Gastrocnemius medialis (tissue), 4 donors: ENCODE measurements around the gene RIMKLA.

Source experiments
- POLR2A ChIP-seq, 2 donors: fragments of 450-650 bp; IDR thresholded peaks; one replicate each; pipeline ENCODE4 v1.6.1; 2017; ENCODE audit warnings: antibody characterized with exemption in 2 of 2, mild to moderate bottlenecking in 2 of 2, moderate library complexity in 2 of 2
- TF ChIP-seq, protein P1 (sequence below), 5 experiments: fragments of 450-650 bp in 3 of 5; fragments of 200-600 bp in 2 of 5; sonication (generic) in 2 of 5; IDR thresholded peaks in 4 of 5; conservative IDR thresholded peaks in 1 of 5; 1 replicate in 4 of 5; 2 replicates in 1 of 5; pipeline ENCODE4 v1.5.1; 2016 to 2019; ENCODE audit warnings: antibody characterized with exemption in 5 of 5, mild to moderate bottlenecking in 3 of 5, moderate library complexity in 3 of 5

DNA sequence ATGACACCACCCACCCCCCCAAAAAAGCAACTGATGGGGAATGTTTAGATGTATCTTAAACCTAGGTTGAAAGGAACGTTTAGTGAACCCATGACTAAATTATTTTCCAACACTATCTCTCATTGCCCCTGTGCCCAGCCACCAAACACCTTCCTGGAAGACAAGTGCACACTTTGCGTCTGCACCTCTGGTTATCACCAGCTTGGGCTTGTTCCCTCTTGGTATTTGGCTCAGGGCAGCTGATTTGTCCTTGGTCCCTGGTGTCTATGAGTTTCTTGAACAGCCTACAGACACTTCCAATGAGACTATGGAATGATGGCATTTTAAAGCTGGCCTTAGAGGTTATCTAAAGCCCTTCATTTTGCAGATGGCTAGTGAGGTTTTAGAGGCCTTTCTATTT, 15.5 kb upstream of the RIMKLA start:
- TF ChIP-seq, protein P1, sequence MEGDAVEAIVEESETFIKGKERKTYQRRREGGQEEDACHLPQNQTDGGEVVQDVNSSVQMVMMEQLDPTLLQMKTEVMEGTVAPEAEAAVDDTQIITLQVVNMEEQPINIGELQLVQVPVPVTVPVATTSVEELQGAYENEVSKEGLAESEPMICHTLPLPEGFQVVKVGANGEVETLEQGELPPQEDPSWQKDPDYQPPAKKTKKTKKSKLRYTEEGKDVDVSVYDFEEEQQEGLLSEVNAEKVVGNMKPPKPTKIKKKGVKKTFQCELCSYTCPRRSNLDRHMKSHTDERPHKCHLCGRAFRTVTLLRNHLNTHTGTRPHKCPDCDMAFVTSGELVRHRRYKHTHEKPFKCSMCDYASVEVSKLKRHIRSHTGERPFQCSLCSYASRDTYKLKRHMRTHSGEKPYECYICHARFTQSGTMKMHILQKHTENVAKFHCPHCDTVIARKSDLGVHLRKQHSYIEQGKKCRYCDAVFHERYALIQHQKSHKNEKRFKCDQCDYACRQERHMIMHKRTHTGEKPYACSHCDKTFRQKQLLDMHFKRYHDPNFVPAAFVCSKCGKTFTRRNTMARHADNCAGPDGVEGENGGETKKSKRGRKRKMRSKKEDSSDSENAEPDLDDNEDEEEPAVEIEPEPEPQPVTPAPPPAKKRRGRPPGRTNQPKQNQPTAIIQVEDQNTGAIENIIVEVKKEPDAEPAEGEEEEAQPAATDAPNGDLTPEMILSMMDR (IDR thresholded peaks at IDR 0.05 in 4 of 5, conservative IDR thresholded peaks at IDR 0.05 in 1 of 5), result no peak
- no peak for TF ChIP-seq POLR2A (IDR thresholded peaks at IDR 0.05)
